Measurements from ENCODE around the gene SLC25A23. TPM values are rescaled to one million over a fixed set of nuclear protein-coding genes. Genes with fewer than 3 reads are reported as not detected.

Gene SLC25A23
- polyA plus RNA-seq, 2 of the 4 experiments (the other 2 are of a cell fraction), result 3.3 to 18.2 TPM

DNA sequence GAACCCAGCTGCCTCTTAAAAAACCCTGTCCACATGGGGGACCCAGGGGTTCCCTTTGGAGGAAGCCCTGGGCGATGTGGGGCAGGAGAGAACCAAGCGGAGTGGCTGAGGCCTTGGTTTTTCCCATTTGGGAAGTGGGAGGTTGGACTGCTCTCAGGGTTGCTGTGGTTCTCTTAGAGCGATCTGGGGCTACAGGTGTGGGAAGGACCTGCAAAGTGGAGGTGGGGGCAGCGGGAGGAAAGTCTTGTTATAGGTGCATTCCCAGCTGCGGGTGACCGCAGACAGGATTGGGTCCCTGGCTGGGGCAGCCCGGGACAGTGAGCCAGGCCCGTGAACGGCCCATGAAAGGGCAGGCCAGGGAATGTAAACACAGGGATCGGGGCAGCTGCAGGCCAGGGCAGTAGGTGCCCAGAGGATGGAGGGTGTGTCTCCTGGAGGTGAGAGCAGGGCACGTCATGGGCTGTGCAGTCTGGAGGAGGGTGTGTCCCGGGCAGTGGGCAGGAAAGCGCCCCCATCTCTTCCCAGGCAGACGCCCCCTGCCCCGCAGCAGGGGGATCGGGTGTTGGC is 814 bp downstream of the SLC25A23 start:
- ChIA-PET POLR2A (interaction anchor here (0.9 kb wide), 1 partner anchor 66 kb away, joined by 3 read pairs; the partner anchor contains the start of gene GTF2F1), CTCF (interaction anchor here (0.8 kb wide), 1 partner anchor 23 kb away, joined by 3 read pairs; no protein-coding TSS in a partner anchor)
- no peak for FAIRE-seq
- peak; percentile 13 to 35; a peak in 3 of 6 replicates for ATAC-seq
- TF ChIP-seq, protein P1, sequence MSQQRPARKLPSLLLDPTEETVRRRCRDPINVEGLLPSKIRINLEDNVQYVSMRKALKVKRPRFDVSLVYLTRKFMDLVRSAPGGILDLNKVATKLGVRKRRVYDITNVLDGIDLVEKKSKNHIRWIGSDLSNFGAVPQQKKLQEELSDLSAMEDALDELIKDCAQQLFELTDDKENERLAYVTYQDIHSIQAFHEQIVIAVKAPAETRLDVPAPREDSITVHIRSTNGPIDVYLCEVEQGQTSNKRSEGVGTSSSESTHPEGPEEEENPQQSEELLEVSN (IDR thresholded peaks at IDR 0.05; ENCODE audit: borderline replicate concordance, low read depth), result no peak
- TF ChIP-seq FOSL2 (IDR thresholded peaks at IDR 0.05) (no peak), FOSL2 (CRISPR knock-in tag; IDR thresholded peaks at IDR 0.05) (no peak), NR3C1 (IDR thresholded peaks at IDR 0.05) (no peak), ZNF302 (CRISPR knock-in tag; IDR thresholded peaks at IDR 0.05) (no peak), RFX5 (IDR thresholded peaks at IDR 0.05) (no peak), KDM1A (IDR thresholded peaks at IDR 0.05; ENCODE audit: low read depth) (no peak)
- TF ChIP-seq, protein P2, sequence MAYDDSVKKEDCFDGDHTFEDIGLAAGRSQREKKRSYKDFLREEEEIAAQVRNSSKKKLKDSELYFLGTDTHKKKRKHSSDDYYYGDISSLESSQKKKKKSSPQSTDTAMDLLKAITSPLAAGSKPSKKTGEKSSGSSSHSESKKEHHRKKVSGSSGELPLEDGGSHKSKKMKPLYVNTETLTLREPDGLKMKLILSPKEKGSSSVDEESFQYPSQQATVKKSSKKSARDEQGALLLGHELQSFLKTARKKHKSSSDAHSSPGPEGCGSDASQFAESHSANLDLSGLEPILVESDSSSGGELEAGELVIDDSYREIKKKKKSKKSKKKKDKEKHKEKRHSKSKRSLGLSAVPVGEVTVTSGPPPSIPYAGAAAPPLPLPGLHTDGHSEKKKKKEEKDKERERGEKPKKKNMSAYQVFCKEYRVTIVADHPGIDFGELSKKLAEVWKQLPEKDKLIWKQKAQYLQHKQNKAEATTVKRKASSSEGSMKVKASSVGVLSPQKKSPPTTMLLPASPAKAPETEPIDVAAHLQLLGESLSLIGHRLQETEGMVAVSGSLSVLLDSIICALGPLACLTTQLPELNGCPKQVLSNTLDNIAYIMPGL (CRISPR knock-in tag; IDR thresholded peaks at IDR 0.05; ENCODE audit: borderline replicate concordance), result no peak
- DNase-seq (ENCODE audit: low read depth in 1 of 2, low spot score in 1 of 2), result no peak
- Histone ChIP-seq H3K4me1 (peaks cover 6% of the 10 kb centered on the region; the same call in 2 of the 3 replicates), H3K9me3 (no peaks in the 10 kb centered on the region; the same call in 2 of the 3 replicates), H3K27ac (peak overlapping the region; percentile 79 to 91; a peak in 5 of 6 replicates), H3K4me3 (peak overlapping the region; percentile 83), H3K4me2 (peak overlapping the region; percentile 87)
- WGBS (ENCODE audit: missing lambda C conversion rate), result 56% methylated on average over 14 of the region's 16 CpGs

GRCh38 chr19:6457958-6458694 is 1.5 kb downstream of the SLC25A23 start:
- POLR2A ChIA-PET, result no interaction called here
- CTCF ChIA-PET, result no interaction called here
- no peak overlapping the region for H3K27ac ChIP-seq
- no peak for TF ChIP-seq TP53 (CRISPR knock-in tag; IDR thresholded peaks at IDR 0.05)
- no peak for TF ChIP-seq FOSL2 (IDR thresholded peaks at IDR 0.05)
- TF ChIP-seq FOSL2 (CRISPR knock-in tag; IDR thresholded peaks at IDR 0.05), result peak; percentile 24
- H3K4me2 ChIP-seq, result peak overlapping the region; percentile 87; the same call in 2 of the 3 replicates
- ATAC-seq, result no peak
- DNase-seq (ENCODE audit: low read depth in 1 of 2, low spot score in 1 of 2), result no peak
- peaks cover 5% of the 10 kb centered on the region; the same call in 1 of the 3 replicates for H3K4me1 ChIP-seq
- H3K4me3 ChIP-seq, result no peak overlapping the region
- no peak for FAIRE-seq
- 93% methylated on average over 12 of the region's 17 CpGs for WGBS (ENCODE audit: missing lambda C conversion rate)
- no peaks in the 10 kb centered on the region; the same call in 2 of the 3 replicates for H3K9me3 ChIP-seq

- FAIRE-seq (no peak), DNase-seq (ENCODE audit: low read depth in 1 of 2, low spot score in 1 of 2) (no peak), ATAC-seq (no peak)
- Histone ChIP-seq H3K27ac (no peak overlapping the region), H3K4me2 (no peak overlapping the region), H3K4me3 (no peak overlapping the region), H3K9me3 (no peaks in the 10 kb centered on the region; the same call in 2 of the 3 replicates), H3K4me1 (peaks cover 5% of the 10 kb centered on the region; the same call in 1 of the 3 replicates)
- 97% methylated on average over 15 of the region's 15 CpGs for WGBS (ENCODE audit: missing lambda C conversion rate)
- CTCF ChIA-PET, result interaction anchor here (0.5 to 1.8 kb wide), 2 partner anchors 10 to 408 kb away, joined by 3 read pairs; no protein-coding TSS in a partner anchor
- POLR2A ChIA-PET, result no interaction called here
- TF ChIP-seq NR3C1 (IDR thresholded peaks at IDR 0.05) (no peak), HOXB5 (CRISPR knock-in tag; IDR thresholded peaks at IDR 0.05) (no peak), ZFP36 (IDR thresholded peaks at IDR 0.05; ENCODE audit: borderline replicate concordance, partially characterized antibody) (no peak)
Observed at GRCh38 chr19:6455924-6456323, 3.7 kb downstream of the SLC25A23 start.

DNA sequence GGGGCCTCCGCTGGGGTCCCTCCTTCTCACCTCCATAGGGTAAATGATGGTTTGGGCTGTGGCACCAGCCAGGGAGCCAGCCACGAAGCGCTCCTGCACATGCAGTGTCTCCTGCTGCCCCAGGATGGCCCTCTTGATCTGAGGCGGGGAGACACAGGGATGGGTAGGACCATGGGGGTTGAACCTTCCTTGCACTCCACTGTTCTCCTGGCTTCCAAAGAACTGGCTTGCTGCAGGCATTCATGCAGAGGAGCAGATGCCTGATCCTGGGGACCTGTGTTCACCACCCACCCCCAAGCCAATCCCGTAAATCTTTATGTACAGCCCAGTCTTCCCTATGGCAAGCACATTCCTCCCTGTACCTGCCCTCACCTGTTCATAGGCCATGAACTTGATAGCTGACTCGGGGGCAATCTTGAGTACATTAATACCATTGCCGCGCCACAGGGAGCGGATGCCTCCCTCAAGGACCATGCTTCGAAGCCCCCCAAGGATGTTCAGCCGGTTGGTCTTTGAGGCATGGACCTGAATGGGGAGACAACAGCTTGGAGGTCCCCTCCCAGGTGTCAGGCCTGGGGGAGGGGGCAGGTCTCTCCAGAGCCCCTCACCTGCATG is 5.5 kb downstream of the SLC25A23 start:
- no peak for ATAC-seq
- H3K9me3 ChIP-seq, result no peaks in the 10 kb centered on the region; the same call in 2 of the 3 replicates
- WGBS (ENCODE audit: missing lambda C conversion rate), result 85% methylated on average over 4 of the region's 11 CpGs
- H3K4me2 ChIP-seq, result no peak overlapping the region
- no peak for TF ChIP-seq MYC (IDR thresholded peaks at IDR 0.05; ENCODE audit: borderline replicate concordance, low read length)
- TF ChIP-seq BHLHE40 (IDR thresholded peaks at IDR 0.05; ENCODE audit: low read depth, low read length), result no peak
- TF ChIP-seq GATA3 (IDR thresholded peaks at IDR 0.05; ENCODE audit: borderline replicate concordance), result no peak
- TF ChIP-seq ZFP36 (IDR thresholded peaks at IDR 0.05; ENCODE audit: borderline replicate concordance, partially characterized antibody), result no peak
- no peak for TF ChIP-seq POLR2A (IDR thresholded peaks at IDR 0.05; ENCODE audit: low read length)
- ChIA-PET CTCF (no interaction called here), POLR2A (no interaction called here)
- H3K4me1 ChIP-seq, result peaks cover 4% of the 10 kb centered on the region; the same call in 1 of the 3 replicates
- peak in 1 of 2 experiments; percentile 22 for DNase-seq (ENCODE audit: low read depth in 1 of 2, low spot score in 1 of 2)
- no peak overlapping the region for H3K27ac ChIP-seq
- no peak for FAIRE-seq
- H3K4me3 ChIP-seq, result no peak overlapping the region
